Thoracic aorta (tissue), 2 donors: ENCODE measurements around the gene DHX32. TPM values are rescaled to one million over a fixed set of nuclear protein-coding genes. Genes with fewer than 3 reads are reported as not detected.
A peak's percentile ranks its signal among the peaks of the same experiment; 100 is the strongest.
"Not testable (repeated sequence)": the region's sequence is repeated elsewhere in the genome, so short reads cannot be mapped to it uniquely, and the experiment has no call there.

Source experiments
- ATAC-seq: fragments of 150-250 bp; one replicate; pipeline ENCODE4 v1.8.0; 2017; ENCODE audit warnings: low read depth; ENCODE audit not compliant: insufficient number of reproducible peaks, low FRiP score
- DNase-seq: peaks from one replicate; pipeline ENCODE4 v3.0.0-alpha.2; 2020; ENCODE audit warnings: low spot score
- H3K27ac ChIP-seq, 2 donors: fragments of 200-600 bp; sonication (generic); 1 replicate in 1 of 2; 2 replicates in 1 of 2; pipeline ENCODE4 v1.5.1; 2016; ENCODE audit warnings: mild to moderate bottlenecking in 2 of 2, moderate library complexity in 2 of 2
- H3K27me3 ChIP-seq: fragments of 200-600 bp; sonication (generic); replicated peaks from 2 replicates; pipeline ENCODE4 v1.6.0; 2016; ENCODE audit warnings: mild to moderate bottlenecking; ENCODE audit not compliant: insufficient read depth
- H3K36me3 ChIP-seq: fragments of 200-600 bp; sonication (generic); one replicate; pipeline ENCODE4 v1.5.1; 2016
- H3K4me1 ChIP-seq, 2 donors: fragments of 200-600 bp; sonication (generic); 1 replicate in 1 of 2; 2 replicates in 1 of 2; pipeline versions ENCODE4 v1.5.1 to v1.6.0; 2016; ENCODE audit warnings: low read depth in 2 of 2, mild to moderate bottlenecking in 1 of 2; ENCODE audit not compliant: control insufficient read depth in 1 of 2
- H3K4me3 ChIP-seq: fragments of 200-600 bp; sonication (generic); 2 replicates; pipeline ENCODE4 v1.5.1; 2016; ENCODE audit warnings: mild to moderate bottlenecking
- H3K9me3 ChIP-seq: fragments of 200-600 bp; sonication (generic); 2 replicates; pipeline ENCODE4 v1.5.1; 2016
- total RNA-seq, 2 donors: library from RNA; depleted of rRNA; stranded (reverse); fragments of >200 nt; gene quantifications; one replicate each; pipeline versions ENCODE4 v1.1.0 to v1.2.3, GENCODE V29; 2016
- TF ChIP-seq, protein P1 (sequence below): fragments of 200-600 bp; sonication (generic); IDR thresholded peaks from one replicate; pipeline ENCODE4 v1.5.1; 2019; ENCODE audit warnings: antibody characterized with exemption

Gene DHX32
- total RNA-seq, 2 donors from 2014 or later: 11.1 to 14.0 TPM

DNA sequence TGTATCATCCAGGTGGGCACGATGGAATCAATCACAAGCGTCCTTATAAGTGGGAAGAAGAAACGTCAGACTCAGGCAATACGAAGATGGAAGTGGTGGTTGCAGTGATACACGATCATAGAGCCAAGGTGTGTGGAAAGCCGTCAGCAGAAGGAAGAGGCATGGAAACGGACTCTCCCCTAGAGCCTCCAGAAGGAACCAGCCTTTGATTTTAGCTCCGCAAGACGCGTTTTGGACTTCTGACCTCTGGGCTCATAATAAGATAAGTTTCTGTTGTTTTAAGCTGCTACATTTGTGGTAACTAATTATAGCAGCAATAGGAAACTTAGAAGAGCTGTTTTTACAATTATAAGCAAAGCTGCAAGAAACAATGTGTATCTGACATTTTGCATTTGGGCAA, 30.1 kb upstream of the DHX32 start:
- ATAC-seq (no peak), DNase-seq (no peak)
- Histone ChIP-seq H3K27me3 (no peaks in the 10 kb centered on the region), H3K36me3 (no peaks in the 10 kb centered on the region), H3K4me1 (no peaks in the 10 kb centered on the region), H3K4me3 (no peak overlapping the region), H3K27ac (no peak overlapping the region), H3K9me3 (no peaks in the 10 kb centered on the region)
- TF ChIP-seq, protein P1, sequence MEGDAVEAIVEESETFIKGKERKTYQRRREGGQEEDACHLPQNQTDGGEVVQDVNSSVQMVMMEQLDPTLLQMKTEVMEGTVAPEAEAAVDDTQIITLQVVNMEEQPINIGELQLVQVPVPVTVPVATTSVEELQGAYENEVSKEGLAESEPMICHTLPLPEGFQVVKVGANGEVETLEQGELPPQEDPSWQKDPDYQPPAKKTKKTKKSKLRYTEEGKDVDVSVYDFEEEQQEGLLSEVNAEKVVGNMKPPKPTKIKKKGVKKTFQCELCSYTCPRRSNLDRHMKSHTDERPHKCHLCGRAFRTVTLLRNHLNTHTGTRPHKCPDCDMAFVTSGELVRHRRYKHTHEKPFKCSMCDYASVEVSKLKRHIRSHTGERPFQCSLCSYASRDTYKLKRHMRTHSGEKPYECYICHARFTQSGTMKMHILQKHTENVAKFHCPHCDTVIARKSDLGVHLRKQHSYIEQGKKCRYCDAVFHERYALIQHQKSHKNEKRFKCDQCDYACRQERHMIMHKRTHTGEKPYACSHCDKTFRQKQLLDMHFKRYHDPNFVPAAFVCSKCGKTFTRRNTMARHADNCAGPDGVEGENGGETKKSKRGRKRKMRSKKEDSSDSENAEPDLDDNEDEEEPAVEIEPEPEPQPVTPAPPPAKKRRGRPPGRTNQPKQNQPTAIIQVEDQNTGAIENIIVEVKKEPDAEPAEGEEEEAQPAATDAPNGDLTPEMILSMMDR: no peak

DNA sequence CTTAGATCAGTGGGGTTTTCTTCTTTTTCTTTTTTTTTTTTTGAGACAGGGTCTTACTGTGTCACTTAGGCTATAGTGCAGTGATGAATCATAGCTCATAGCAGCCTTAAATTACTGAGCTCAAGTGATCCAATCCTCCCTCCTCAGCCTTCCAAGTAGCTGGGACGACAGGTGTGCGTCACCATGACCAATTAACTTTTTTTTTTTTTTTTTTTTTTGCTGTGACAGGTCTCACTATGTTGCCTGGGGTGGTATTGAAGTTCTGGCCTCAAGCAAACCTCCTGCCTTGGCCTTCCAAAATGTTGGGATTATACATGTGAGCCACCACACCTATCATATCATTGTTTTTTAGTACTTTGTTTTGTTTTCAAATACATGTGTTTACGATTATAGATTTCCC, 28.4 kb upstream of the DHX32 start:
- not testable (repeated sequence) for H3K9me3 ChIP-seq, H3K27me3 ChIP-seq, H3K27ac ChIP-seq, H3K4me1 ChIP-seq, H3K4me3 ChIP-seq, ATAC-seq, H3K36me3 ChIP-seq, DNase-seq

DNA sequence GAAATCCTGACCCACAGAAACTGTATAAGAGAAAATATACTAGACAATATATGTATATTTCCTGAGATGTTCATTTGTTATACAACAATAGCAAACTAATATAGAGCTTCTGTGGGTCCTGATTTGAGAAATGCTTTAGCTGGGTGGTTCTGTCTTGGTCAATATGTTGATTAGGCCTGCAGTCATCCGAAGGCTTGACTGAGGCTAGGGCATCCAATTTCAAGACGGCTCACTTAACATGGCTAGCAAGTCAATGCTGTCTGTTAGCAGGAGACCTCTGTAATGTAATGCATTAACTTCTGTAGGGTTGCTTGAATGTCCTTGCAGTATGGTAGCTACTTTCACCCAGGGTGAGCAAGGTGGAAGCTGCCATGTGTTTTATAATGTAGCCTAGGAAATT, 27.7 kb upstream of the DHX32 start:
- not testable (repeated sequence) for H3K4me1 ChIP-seq, DNase-seq, H3K9me3 ChIP-seq, H3K36me3 ChIP-seq, H3K4me3 ChIP-seq, ATAC-seq, H3K27me3 ChIP-seq, H3K27ac ChIP-seq

DNA sequence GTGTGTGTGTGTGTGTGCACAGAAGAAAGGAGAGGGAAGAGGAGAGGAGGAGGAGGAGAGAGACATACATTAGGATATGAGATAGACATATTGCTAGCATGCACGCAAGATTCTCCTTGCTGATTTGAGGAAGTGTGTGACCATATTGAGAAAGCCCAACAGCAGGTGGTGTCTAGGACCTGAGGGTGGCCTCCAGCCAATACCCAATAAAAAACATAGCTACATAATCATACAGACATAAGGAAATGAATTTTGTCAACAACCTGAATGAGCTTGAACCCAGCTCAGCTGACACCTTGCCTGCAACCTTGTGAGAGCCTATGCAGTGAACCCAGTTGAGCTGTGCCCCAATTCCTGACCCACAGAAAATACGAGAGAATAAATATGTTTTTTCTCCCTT, 26.5 kb upstream of the DHX32 start:
- not testable (repeated sequence) for H3K4me1 ChIP-seq, H3K9me3 ChIP-seq, H3K27me3 ChIP-seq, DNase-seq, H3K27ac ChIP-seq, H3K4me3 ChIP-seq, H3K36me3 ChIP-seq, ATAC-seq

DNA sequence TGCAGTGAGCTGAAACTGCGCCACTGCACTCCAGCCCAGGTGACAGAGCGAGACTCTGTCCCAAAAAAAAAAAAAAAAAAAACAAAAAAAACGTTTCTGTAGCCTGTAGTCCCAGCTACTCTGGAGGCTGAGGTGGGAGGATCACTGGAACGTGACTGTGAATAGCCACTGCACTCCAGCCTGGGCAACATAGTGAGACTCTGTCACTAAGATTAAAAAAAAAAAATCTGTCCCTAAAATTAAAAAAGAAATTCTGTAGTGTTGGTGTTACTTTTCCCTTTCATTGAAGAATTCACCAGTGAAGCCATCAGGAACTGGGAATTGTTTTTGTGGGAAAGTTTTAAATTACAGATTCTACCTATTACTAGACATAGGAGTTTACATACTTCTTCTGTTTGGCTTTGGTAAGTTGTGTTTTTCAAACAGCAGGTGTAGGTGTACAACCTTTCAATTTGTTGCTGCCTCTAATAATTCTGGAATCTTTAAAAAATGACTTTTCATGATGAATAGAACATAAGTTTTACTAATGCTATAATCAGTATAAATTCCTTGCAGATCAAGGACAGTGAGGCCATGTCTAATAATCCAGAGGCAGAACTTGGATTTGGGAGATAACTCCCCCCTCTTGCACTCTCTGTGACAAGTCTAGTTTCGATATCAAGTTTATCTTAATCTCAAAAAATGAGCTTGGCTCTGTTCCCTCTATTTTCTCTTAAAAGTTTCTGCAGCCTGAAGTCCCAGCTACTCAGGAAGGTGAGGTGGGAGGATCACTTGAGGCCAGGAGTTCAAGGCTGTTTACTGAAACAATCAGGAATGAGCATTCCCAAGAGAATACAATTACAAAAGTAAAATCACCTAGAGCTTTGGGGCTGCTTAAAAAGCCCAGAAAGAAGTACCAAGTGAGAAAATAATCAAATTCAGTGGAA, 24.2 kb upstream of the DHX32 start:
- not testable (repeated sequence) for H3K27me3 ChIP-seq, H3K4me3 ChIP-seq, DNase-seq, H3K9me3 ChIP-seq, H3K4me1 ChIP-seq, H3K27ac ChIP-seq, H3K36me3 ChIP-seq
- ATAC-seq: peak; percentile 55

DNA sequence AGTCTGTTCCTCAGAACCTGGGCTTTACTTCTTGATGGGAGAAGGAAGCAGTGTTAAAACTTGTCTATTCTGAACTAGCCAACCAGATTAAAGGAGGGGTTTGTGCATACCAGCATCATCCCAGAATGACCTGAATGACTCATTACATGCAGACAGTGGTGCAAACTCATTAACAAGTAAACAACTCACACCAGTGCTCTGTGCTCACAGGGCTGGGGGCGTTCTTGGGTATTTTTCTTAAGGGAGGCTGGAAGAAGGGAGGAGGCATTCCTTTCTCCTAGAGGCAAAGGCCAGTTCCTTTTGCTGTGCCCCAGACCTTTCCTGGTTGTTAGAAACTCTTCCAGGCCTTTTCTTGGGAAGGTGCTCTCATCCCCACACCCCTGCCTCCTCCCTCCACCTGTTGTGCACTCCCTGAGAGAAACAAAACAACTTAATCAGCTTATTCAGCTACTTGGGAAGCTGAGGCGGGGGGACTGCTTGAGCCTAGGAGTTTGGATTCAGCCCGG, 22.1 kb upstream of the DHX32 start:
- DNase-seq, H3K4me3 ChIP-seq, H3K4me1 ChIP-seq, H3K9me3 ChIP-seq, H3K27ac ChIP-seq, H3K27me3 ChIP-seq, ATAC-seq, H3K36me3 ChIP-seq: not testable (repeated sequence)

DNA sequence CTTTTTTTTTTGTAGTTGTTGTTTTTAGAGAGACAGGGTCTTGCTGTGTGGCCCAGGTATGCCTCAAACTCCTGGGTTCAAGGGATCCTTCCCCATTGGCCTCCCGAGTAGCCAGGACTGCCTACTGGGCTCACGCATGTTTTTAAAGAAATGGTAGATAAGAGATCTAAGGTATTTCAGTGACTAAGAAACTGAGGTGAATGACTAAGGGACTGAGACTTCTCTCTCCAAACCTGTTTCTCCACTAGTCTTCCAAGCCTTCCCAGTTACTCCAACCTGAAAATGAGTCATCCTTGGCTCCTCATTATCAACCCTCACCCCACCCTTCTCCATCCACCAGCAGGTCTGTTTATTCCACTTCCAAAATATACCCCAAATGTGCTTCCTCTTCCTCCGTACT, 19.9 kb upstream of the DHX32 start:
- not testable (repeated sequence) for H3K4me1 ChIP-seq, H3K36me3 ChIP-seq, DNase-seq, H3K9me3 ChIP-seq, H3K27ac ChIP-seq, H3K27me3 ChIP-seq, ATAC-seq, H3K4me3 ChIP-seq

DNA sequence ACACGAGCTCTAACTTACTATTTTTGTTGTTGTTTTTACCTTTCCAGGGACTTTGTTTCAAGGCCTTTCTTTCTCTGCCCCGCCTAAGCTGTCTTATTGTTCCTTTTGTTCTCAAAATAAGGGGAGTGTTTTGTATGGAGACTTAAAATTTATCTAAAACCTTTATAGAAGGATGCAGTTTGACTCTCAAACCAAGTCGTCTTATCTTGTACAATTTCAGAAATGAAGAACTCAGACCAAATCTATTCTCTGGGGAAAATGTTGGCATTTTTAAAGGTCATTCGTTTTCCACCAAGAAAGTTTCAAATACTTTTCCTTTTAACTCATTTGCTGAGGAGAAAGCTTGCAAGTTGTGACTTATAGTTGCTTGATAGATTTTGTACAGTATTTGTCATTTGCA, 16.2 kb upstream of the DHX32 start:
- not testable (repeated sequence) for H3K9me3 ChIP-seq, H3K36me3 ChIP-seq, H3K4me1 ChIP-seq, ATAC-seq, DNase-seq, H3K27ac ChIP-seq, H3K27me3 ChIP-seq
- H3K4me3 ChIP-seq: peak overlapping the region; percentile 87

DNA sequence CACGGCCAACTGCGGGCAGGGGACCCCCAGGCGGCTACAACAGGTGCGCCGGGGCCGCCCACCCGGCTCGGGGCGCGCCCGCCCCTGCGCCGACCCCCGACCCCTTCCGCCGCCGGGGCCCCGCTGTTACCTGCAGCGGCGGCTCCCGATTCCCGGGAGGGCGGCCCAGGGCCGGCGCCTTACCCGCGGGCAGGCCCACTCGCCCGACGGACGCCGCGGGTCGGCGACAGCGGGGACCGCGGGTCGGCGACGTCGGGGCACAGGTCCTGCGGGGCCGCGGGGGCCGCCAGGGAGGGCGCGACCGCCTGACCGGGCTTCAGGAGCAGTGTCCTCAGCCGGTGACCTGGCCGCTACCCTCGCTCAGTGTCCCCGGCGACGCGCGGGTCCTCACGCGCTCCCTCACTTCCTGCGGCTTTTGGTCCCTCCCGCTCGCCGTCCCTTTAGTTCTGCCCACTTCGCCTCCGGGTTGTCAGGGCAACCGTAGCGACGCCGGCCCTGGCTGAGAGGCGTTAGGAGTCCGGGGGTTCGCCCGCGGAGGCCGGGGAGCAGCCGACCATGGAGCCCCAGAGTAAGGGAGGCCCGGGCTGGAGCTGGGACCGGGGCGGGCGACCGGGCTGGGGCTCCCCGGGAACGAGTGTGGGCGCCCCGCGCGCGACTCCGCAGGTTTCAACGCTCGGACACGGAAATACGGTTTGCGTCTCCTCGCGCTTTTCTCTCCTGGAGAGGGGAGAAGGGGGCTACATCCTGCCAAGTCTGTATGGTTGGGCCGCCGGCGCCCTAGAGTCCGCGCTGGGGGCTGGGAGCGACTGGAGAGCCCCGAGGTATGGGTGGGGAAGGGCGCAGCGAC, 15.2 kb upstream of the DHX32 start, which contains the start of gene FANK1:
Gene FANK1 (plus strand): TSS at position 477 of the 847 bp plus-strand sequence. CDS start 79 bp downstream, at position 556.
- not testable (repeated sequence) for H3K27me3 ChIP-seq, H3K4me1 ChIP-seq, H3K36me3 ChIP-seq, H3K9me3 ChIP-seq
- peak within 1 kb of the TSS; percentile 87 for H3K4me3 ChIP-seq
- H3K27ac ChIP-seq: peak within 1 kb of the TSS; percentile 56 to 70
- peak; percentile 88 for ATAC-seq
- peak; percentile 69 for DNase-seq

DNA sequence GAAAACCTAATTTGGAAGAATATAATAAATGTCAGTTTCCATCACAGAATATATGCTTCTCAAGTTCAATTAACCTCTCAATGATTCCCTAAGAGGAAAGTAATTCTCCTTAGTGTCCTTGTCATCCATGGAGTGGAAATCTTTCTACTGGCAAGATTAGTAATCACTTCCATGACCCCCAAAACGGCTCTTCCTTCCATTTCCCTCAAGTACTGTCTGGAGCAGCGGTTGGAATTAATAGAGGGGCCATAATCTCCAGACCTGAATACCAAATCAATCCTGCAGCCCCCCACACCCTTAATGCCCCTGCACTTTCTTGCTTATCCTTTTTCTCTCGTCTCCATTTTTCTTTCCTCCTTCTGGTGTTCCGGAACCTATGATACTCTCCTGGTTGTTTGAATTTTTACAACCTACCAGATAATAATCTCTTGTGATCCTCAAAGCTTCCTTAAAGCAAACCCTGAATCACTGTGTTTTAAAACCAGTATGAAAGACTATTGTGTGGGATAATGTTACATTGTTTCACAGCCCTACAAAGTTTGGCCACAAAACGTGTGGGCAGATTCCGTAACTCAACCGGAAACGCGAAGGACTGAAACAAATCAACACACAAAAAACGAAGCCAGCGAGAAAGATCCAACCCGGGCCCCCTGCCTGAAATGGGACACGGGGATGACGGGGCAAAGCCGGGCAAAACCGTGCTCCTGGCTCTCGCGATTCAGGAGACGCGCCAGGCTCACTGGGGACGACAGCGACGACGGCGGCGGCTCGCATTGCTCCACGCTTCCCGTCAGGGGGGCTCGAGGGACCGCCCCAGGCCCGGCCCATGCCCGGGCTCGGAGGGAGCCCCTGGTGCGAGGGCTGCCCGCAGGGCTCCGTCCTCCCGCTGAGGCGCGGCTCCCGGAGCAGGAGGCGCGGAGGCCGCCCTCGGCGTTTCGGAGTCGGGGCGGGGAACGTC, 14.3 kb upstream of the DHX32 start:
- ATAC-seq (peak; percentile 56), DNase-seq (peak; percentile 4)
- not testable (repeated sequence) for H3K36me3 ChIP-seq, H3K27me3 ChIP-seq, H3K4me1 ChIP-seq, H3K9me3 ChIP-seq
- Histone ChIP-seq H3K4me3 (peak overlapping the region; percentile 87), H3K27ac (peak overlapping the region; percentile 56 to 70)
